OCI-LY7 (cell line): ENCODE data around the gene CLDN1. TPM values are rescaled to one million over a fixed set of nuclear protein-coding genes. Genes with fewer than 3 reads are reported as not detected.

Experiments
- BruUV-seq: library from RNA; stranded (reverse); fragments of 400-500 nt; replicated peaks from 2 replicates; lab custom pipeline; 2021; lab: Mats Ljungman, UMichigan
- CTCF ChIA-PET: fragments of 300-600 bp; sonication (Branson Sonifier 250); formaldehyde crosslinking; loops from one replicate; lab custom pipeline; 2022; ENCODE audit warnings: antibody characterized with exemption; ENCODE audit not compliant: unreplicated experiment; lab: Charles Lee
- POLR2A ChIA-PET: fragments of 300-600 bp; sonication (Branson Sonifier 250); formaldehyde crosslinking; loops from one replicate; lab custom pipeline; 2022; ENCODE audit warnings: antibody characterized with exemption; lab: Charles Lee
- DNase-seq: peaks from one replicate; pipeline ENCODE4 v3.0.0-alpha.2; 2015; ENCODE audit warnings: low spot score
- H2AFZ ChIP-seq: fragments of 200-600 bp; sonication (generic), shearing (Covaris generic); 2 replicates; pipeline ENCODE4 v1.6.1; 2014; ENCODE audit warnings: mild to moderate bottlenecking, antibody characterized with exemption, low read length, moderate library complexity
- H3K27ac ChIP-seq: fragments of 200-600 bp; sonication (generic); 2 replicates; pipeline ENCODE4 v1.5.1; 2014; ENCODE audit warnings: mixed run types, low read depth, mild to moderate bottlenecking, moderate library complexity, low read length, inconsistent platforms; ENCODE audit not compliant: poor library complexity, severe bottlenecking
- H3K36me3 ChIP-seq: fragments of 200-600 bp; sonication (generic); 2 replicates; pipeline ENCODE4 v1.6.1; 2014; ENCODE audit warnings: mild to moderate bottlenecking, antibody characterized with exemption, low read length, moderate library complexity, mixed read lengths; ENCODE audit not compliant: insufficient read depth
- H3K4me1 ChIP-seq: fragments of 200-600 bp; sonication (generic); 2 replicates; pipeline ENCODE4 v1.5.1; 2014; ENCODE audit warnings: mild to moderate bottlenecking, low read length; ENCODE audit not compliant: insufficient read depth, poor library complexity, severe bottlenecking
- H3K4me2 ChIP-seq: fragments of 200-600 bp; sonication (generic); 2 replicates; pipeline ENCODE4 v1.6.1; 2014; ENCODE audit warnings: mild to moderate bottlenecking, low read length
- H3K4me3 ChIP-seq: fragments of 200-600 bp; sonication (generic); 2 replicates; pipeline ENCODE4 v1.5.1; 2014; ENCODE audit warnings: mild to moderate bottlenecking, low read depth, low read length; ENCODE audit not compliant: poor library complexity, severe bottlenecking
- H3K79me2 ChIP-seq: fragments of 200-600 bp; sonication (generic); 2 replicates; pipeline ENCODE4 v1.6.1; 2016; ENCODE audit warnings: low read depth, mild to moderate bottlenecking, low read length, moderate library complexity, mixed read lengths; ENCODE audit not compliant: insufficient read depth
- H3K9me2 ChIP-seq: fragments of 200-600 bp; sonication (generic); 2 replicates; pipeline ENCODE4 v1.6.1; 2016; ENCODE audit warnings: mild to moderate bottlenecking, low read length, mixed read lengths; ENCODE audit not compliant: insufficient read depth
- H3K9me3 ChIP-seq: fragments of 200-600 bp; sonication (generic); 2 replicates; pipeline ENCODE4 v1.6.1; 2014; ENCODE audit warnings: mild to moderate bottlenecking, mixed run types, low read length, mixed read lengths
- H4K20me1 ChIP-seq: fragments of 200-600 bp; sonication (generic); 2 replicates; pipeline ENCODE4 v1.6.1; 2014; ENCODE audit warnings: mild to moderate bottlenecking, antibody characterized with exemption, low read length, moderate library complexity, mixed read lengths; ENCODE audit not compliant: insufficient read depth
- EZH2phosphoT487 ChIP-seq: fragments of 200-600 bp; sonication (generic); IDR thresholded peaks from 2 replicates; pipeline ENCODE4 v1.6.1; 2018; ENCODE audit warnings: low read depth, borderline replicate concordance, mild to moderate bottlenecking, mixed run types, antibody characterized with exemption, low read length, moderate library complexity, mixed read lengths
- intact Hi-C: fragments of 100-400 bp; cut with micrococcal nuclease; formaldehyde crosslinking; loops from one replicate; pipeline ENCODE4 v1.10.0; 2022; ENCODE audit not compliant: unreplicated experiment
- total RNA-seq, 2 experiments: library from RNA; depleted of rRNA in 1 of 2; stranded (reverse); fragments of >200 nt in 1 of 2; shearing (Covaris generic) in 1 of 2; gene quantifications; 2 replicates each; pipeline ENCODE4 v1.2.3, GENCODE V29; 2014 to 2022
- TF ChIP-seq, protein P1 (sequence below): fragments of 200-600 bp; sonication (generic); conservative IDR thresholded peaks from 2 replicates; pipeline ENCODE4 v1.5.1; 2014; ENCODE audit warnings: mild to moderate bottlenecking, antibody characterized with exemption, low read length, moderate library complexity, mixed read lengths

CLDN1 gene
- total RNA-seq, 2 experiments from 2014 or later: not detected

DNA sequence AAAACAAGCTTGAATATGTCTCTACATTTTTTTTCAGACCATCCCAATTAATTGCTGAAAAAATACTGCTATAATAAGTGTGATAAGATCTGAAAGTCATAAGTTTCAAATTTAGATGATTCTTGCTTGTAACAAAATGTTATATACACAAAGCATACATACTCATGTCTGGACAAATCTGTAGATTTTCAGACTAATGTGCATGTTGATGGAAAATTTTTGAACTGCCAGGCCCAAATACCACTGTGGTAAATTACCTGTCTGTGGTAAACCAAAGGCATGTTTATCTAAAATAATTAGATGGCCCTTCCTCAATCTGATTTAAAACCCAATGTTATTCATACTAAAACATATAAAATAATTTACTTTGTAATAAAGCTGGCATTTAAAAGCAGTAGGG, 34.0 kb upstream of the CLDN1 start:
- Histone ChIP-seq H2AFZ (no peak overlapping the region), H3K4me3 (no peak overlapping the region), H3K79me2 (no peaks in the 10 kb centered on the region), H3K4me1 (no peaks in the 10 kb centered on the region), H4K20me1 (no peaks in the 10 kb centered on the region), H3K36me3 (no peaks in the 10 kb centered on the region), H3K27ac (no peak overlapping the region), H3K4me2 (no peak overlapping the region), H3K9me2 (no peaks in the 10 kb centered on the region), H3K9me3 (no peaks in the 10 kb centered on the region)
- CTCF ChIA-PET: no interaction called here
- intact Hi-C loops: no loop called here
- TF ChIP-seq, protein P1, sequence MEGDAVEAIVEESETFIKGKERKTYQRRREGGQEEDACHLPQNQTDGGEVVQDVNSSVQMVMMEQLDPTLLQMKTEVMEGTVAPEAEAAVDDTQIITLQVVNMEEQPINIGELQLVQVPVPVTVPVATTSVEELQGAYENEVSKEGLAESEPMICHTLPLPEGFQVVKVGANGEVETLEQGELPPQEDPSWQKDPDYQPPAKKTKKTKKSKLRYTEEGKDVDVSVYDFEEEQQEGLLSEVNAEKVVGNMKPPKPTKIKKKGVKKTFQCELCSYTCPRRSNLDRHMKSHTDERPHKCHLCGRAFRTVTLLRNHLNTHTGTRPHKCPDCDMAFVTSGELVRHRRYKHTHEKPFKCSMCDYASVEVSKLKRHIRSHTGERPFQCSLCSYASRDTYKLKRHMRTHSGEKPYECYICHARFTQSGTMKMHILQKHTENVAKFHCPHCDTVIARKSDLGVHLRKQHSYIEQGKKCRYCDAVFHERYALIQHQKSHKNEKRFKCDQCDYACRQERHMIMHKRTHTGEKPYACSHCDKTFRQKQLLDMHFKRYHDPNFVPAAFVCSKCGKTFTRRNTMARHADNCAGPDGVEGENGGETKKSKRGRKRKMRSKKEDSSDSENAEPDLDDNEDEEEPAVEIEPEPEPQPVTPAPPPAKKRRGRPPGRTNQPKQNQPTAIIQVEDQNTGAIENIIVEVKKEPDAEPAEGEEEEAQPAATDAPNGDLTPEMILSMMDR: no peak
- no peak for TF ChIP-seq EZH2phosphoT487
- no TSS peak for BruUV-seq
- POLR2A ChIA-PET: interaction anchor here (1.0 kb wide), 1 partner anchor 131 kb away, joined by 3 read pairs; no protein-coding TSS in a partner anchor
- no peak for DNase-seq

DNA sequence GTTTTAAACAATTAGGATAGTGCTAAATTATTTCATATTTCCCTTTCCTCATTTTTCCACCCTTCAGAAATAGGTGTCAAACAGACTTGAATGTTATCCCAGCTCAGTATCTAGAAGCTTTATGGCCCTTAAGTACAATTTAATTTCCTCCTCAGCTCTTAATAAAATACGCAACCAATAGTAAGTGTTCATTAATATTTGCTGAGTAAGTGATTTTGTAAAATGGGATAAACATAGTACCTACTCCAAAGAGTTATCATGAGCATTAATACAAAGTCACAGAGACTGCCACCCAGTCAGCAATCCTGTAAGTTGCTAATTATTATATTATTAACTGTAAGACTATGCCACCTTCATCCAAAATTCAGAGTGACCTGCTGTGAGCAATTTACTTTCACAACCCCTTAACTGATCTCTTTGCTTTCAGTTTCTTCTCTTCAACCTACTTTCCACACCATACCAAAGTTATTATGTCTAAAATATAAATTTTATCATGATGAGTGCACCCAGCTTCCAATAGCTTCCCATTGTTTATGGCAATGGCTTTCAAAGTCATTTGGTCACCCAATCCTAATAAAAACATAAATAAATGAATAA, 30.7 kb upstream of the CLDN1 start:
- Histone ChIP-seq H3K79me2 (no peaks in the 10 kb centered on the region), H3K36me3 (no peaks in the 10 kb centered on the region), H4K20me1 (no peaks in the 10 kb centered on the region), H3K27ac (no peak overlapping the region), H3K4me1 (no peaks in the 10 kb centered on the region), H3K9me3 (no peaks in the 10 kb centered on the region), H3K4me3 (no peak overlapping the region), H3K9me2 (no peaks in the 10 kb centered on the region), H3K4me2 (no peak overlapping the region), H2AFZ (no peak overlapping the region)
- intact Hi-C loops: no loop called here
- POLR2A ChIA-PET: interaction anchor here (0.9 to 1.3 kb wide), 3 partner anchors 9 to 14 kb away, joined by 3 to 8 read pairs (median 3); no protein-coding TSS in a partner anchor
- TF ChIP-seq, protein P1: no peak
- TF ChIP-seq EZH2phosphoT487: no peak
- no peak for DNase-seq
- BruUV-seq: no TSS peak
- CTCF ChIA-PET: no interaction called here

DNA sequence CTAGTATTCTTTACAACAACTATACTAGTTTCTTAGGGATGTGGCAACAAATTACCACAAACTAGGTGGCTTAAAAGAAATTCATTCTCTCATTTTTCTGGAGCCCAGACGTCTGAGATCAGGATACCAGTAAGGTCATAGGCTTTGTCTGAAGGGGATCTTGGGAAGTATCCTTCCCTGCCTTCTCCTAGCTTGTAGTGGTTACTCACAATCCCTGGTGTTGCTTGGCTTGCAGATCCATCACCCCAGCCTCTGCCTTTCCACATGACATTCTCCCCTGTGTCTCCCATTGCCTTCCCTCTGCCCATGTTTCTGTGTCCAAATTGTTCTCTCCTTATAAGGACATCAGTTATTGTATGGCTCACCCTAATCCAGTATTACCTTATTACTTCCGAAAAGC, 24.3 kb upstream of the CLDN1 start:
- Histone ChIP-seq H2AFZ (no peak overlapping the region), H3K4me1 (no peaks in the 10 kb centered on the region), H3K36me3 (no peaks in the 10 kb centered on the region), H3K9me3 (no peaks in the 10 kb centered on the region), H3K4me2 (no peak overlapping the region), H4K20me1 (no peaks in the 10 kb centered on the region), H3K9me2 (no peaks in the 10 kb centered on the region), H3K27ac (no peak overlapping the region), H3K79me2 (no peaks in the 10 kb centered on the region), H3K4me3 (no peak overlapping the region)
- intact Hi-C loops: no loop called here
- DNase-seq: no peak
- ChIA-PET POLR2A (no interaction called here), CTCF (no interaction called here)
- BruUV-seq: no TSS peak
- no peak for TF ChIP-seq EZH2phosphoT487
- TF ChIP-seq, protein P1: no peak
